Lung (tissue), 12 donors: ENCODE measurements around the gene VMAC. TPM values are rescaled to one million over a fixed set of nuclear protein-coding genes. Genes with fewer than 3 reads are reported as not detected.

ENCODE experiments used
- ATAC-seq: fragments of 200-7000 bp; cut with Tn5 transposase; one replicate; pipeline ENCODE4 v1.9.1; 2020; ENCODE audit warnings: moderate number of reproducible peaks; ENCODE audit not compliant: insufficient read depth, low FRiP score
- DNase-seq, 3 donors: peaks; one replicate each; pipeline ENCODE4 v3.0.0-alpha.2; 2013 to 2017
- H3K27ac ChIP-seq, 2 donors: one replicate each; pipeline ENCODE4 v1.5.1; 2013; ENCODE audit warnings: mild to moderate bottlenecking in 2 of 2, moderate library complexity in 2 of 2, control low read depth in 1 of 2, inconsistent platforms in 1 of 2, low read depth in 1 of 2, low read length in 1 of 2
- H3K27me3 ChIP-seq, 3 donors: one replicate each; pipeline ENCODE4 v1.5.1; 2013; ENCODE audit warnings: low read length in 2 of 3; ENCODE audit not compliant: control insufficient read depth in 3 of 3, insufficient read depth in 3 of 3
- H3K36me3 ChIP-seq, 4 donors: one replicate each; pipeline ENCODE4 v1.5.1; 2013; ENCODE audit warnings: low read length in 4 of 4, mild to moderate bottlenecking in 1 of 4, moderate library complexity in 1 of 4; ENCODE audit not compliant: control insufficient read depth in 4 of 4, insufficient read depth in 4 of 4
- H3K4me1 ChIP-seq, 5 donors: one replicate each; pipeline ENCODE4 v1.5.1; 2013; ENCODE audit warnings: low read length in 5 of 5, mild to moderate bottlenecking in 2 of 5, moderate library complexity in 1 of 5; ENCODE audit not compliant: control insufficient read depth in 5 of 5, insufficient read depth in 5 of 5
- H3K4me3 ChIP-seq: one replicate; pipeline ENCODE4 v1.5.1; 2013; ENCODE audit warnings: mild to moderate bottlenecking, control low read depth, moderate library complexity
- H3K9ac ChIP-seq, 2 donors: one replicate each; pipeline ENCODE4 v1.5.1; 2013; ENCODE audit warnings: low read length in 2 of 2, control low read depth in 1 of 2; ENCODE audit not compliant: insufficient read depth in 1 of 2
- H3K9me3 ChIP-seq, 4 donors: one replicate each; pipeline ENCODE4 v1.5.1; 2013; ENCODE audit warnings: low read length in 3 of 4, mild to moderate bottlenecking in 1 of 4, moderate library complexity in 1 of 4; ENCODE audit not compliant: control insufficient read depth in 4 of 4, insufficient read depth in 3 of 4
- WGBS, 2 donors: extraction: QIAGEN DNeasy Blood & Tissue Kit; methylation state at CpG; one replicate each; pipeline ENCODE4 v1.1.7; 2013; 5-methylcytosine and 5-hydroxymethylcytosine counted together
- polyA plus RNA-seq, 2 donors: library from polyadenylated mRNA; stranded (reverse); fragments of 200-250 nt; gene quantifications; one replicate each; pipeline ENCODE4 v1.2.1, GENCODE V29; 2013
- total RNA-seq, 2 donors: library from RNA; depleted of rRNA in 1 of 2; stranded (reverse); fragments of >200 nt in 1 of 2; gene quantifications; one replicate each; pipeline ENCODE4 v1.2.1, GENCODE V29; 2014 to 2021
- TF ChIP-seq, protein P1 (sequence below): IDR thresholded peaks from 2 replicates; pipeline ENCODE4 v1.5.1; 2012; ENCODE audit warnings: mild to moderate bottlenecking; ENCODE audit errors: control extremely low read depth, extremely low read depth
- donor health status: control.
- donor health status: control.
- donor health status: Bipolar disorder and iron deficiency.
- donor health status: healthy.
- donor health status: DM: yes; HTN: yes; CAD: no.

VMAC gene
- total and polyA plus RNA-seq, 4 donors = 3.3 to 7.2 (median 5.7) TPM

DNA sequence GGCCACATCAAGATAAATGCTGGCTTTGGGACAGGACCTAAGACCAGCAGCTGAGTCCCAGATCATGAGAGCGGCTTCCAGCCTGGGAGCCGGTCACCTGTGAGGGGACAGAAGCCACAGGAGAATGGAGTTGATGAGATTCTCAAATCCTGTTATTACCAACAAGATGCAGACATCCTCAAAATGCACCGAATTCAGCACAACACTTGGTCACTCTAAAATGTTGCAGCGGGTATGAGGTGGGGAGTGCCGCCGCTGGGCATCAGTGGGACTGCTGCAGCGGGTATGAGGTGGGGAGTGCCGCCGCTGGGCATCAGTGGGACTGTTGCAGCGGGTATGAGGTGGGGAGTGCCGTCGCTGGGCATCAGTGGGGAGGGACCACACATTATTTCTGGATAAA is 52.1 kb downstream of the VMAC start:
- ATAC-seq (no peak), DNase-seq (no peak)
- Histone ChIP-seq H3K36me3 (peaks cover 0 to 5% (median 0%) of the 10 kb centered on the region in 4 donors), H3K27ac (peak overlapping the region in 1 of 2 donors; percentile 46), H3K27me3 (no peaks in the 10 kb centered on the region), H3K4me1 (peaks cover 40 to 85% (median 65%) of the 10 kb centered on the region in 5 donors), H3K4me3 (no peak overlapping the region), H3K9me3 (no peaks in the 10 kb centered on the region), H3K9ac (no peak overlapping the region)
- WGBS, 2 donors = 95 to 96% methylated on average over 12 of the region's 12 CpGs
- TF ChIP-seq, protein P1, sequence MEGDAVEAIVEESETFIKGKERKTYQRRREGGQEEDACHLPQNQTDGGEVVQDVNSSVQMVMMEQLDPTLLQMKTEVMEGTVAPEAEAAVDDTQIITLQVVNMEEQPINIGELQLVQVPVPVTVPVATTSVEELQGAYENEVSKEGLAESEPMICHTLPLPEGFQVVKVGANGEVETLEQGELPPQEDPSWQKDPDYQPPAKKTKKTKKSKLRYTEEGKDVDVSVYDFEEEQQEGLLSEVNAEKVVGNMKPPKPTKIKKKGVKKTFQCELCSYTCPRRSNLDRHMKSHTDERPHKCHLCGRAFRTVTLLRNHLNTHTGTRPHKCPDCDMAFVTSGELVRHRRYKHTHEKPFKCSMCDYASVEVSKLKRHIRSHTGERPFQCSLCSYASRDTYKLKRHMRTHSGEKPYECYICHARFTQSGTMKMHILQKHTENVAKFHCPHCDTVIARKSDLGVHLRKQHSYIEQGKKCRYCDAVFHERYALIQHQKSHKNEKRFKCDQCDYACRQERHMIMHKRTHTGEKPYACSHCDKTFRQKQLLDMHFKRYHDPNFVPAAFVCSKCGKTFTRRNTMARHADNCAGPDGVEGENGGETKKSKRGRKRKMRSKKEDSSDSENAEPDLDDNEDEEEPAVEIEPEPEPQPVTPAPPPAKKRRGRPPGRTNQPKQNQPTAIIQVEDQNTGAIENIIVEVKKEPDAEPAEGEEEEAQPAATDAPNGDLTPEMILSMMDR = no peak

DNA sequence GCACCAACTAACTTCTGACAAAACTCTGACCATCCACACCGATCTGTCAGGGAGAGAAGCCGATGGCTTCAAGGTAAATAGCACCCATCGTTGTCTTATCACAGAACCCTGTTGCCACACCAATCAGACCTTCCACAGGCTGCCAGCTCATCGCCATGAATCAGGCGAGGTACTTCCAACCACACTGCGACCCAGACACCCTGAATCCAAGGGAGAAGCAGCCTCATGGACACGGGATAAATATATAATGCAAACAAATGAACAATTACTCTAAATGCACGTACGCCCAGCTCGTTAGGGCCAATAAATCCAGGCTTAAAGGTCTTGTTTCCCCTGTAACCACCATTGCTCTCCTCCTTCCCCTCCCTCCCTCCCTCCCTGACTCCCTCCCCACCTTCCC is 52.5 kb downstream of the VMAC start:
- peaks cover 0 to 5% (median 0%) of the 10 kb centered on the region in 4 donors for H3K36me3 ChIP-seq
- 86 to 88% methylated on average over 10 of the region's 10 CpGs for WGBS, 2 donors
- ATAC-seq = no peak
- peak overlapping the region in 1 of 2 donors; percentile 46 for H3K27ac ChIP-seq
- no peak overlapping the region for H3K4me3 ChIP-seq
- DNase-seq = no peak
- peaks cover 39 to 85% (median 66%) of the 10 kb centered on the region in 5 donors for H3K4me1 ChIP-seq
- no peaks in the 10 kb centered on the region for H3K9me3 ChIP-seq
- H3K9ac ChIP-seq = no peak overlapping the region
- TF ChIP-seq, protein P1 = no peak
- no peaks in the 10 kb centered on the region for H3K27me3 ChIP-seq

GRCh38 chr19:5958074-5958850 is 53.6 kb downstream of the VMAC start:
- Histone ChIP-seq H3K9ac (no peak overlapping the region), H3K27ac (peak overlapping the region in 1 of 2 donors; percentile 3), H3K27me3 (no peaks in the 10 kb centered on the region), H3K4me3 (no peak overlapping the region), H3K9me3 (no peaks in the 10 kb centered on the region), H3K36me3 (peaks cover 0 to 5% (median 0%) of the 10 kb centered on the region in 4 donors), H3K4me1 (peaks cover 38 to 82% (median 62%) of the 10 kb centered on the region in 5 donors)
- WGBS, 2 donors = 82 to 86% methylated on average over 21 of the region's 21 CpGs
- DNase-seq = no peak
- TF ChIP-seq, protein P1 = no peak
- ATAC-seq = no peak

- WGBS, 2 donors = 91 to 93% methylated on average over 10 of the region's 10 CpGs
- Histone ChIP-seq H3K27me3 (no peaks in the 10 kb centered on the region), H3K4me1 (peaks cover 33 to 77% (median 57%) of the 10 kb centered on the region in 5 donors), H3K27ac (peak overlapping the region in 1 of 2 donors; percentile 3), H3K9me3 (no peaks in the 10 kb centered on the region), H3K4me3 (no peak overlapping the region), H3K36me3 (peaks cover 0 to 5% (median 0%) of the 10 kb centered on the region in 4 donors), H3K9ac (no peak overlapping the region)
- DNase-seq (no peak), ATAC-seq (no peak)
- TF ChIP-seq, protein P1 = no peak
Measured at GRCh38 chr19:5958851-5959122, 54.1 kb downstream of the VMAC start.
